ENCODE results near the gene ZFP36L2. TPM values are rescaled to one million over a fixed set of nuclear protein-coding genes. Genes with fewer than 3 reads are reported as not detected.

ZFP36L2 gene
- total RNA-seq, 1 donor from 2014 or later: 8.2 TPM

DNA sequence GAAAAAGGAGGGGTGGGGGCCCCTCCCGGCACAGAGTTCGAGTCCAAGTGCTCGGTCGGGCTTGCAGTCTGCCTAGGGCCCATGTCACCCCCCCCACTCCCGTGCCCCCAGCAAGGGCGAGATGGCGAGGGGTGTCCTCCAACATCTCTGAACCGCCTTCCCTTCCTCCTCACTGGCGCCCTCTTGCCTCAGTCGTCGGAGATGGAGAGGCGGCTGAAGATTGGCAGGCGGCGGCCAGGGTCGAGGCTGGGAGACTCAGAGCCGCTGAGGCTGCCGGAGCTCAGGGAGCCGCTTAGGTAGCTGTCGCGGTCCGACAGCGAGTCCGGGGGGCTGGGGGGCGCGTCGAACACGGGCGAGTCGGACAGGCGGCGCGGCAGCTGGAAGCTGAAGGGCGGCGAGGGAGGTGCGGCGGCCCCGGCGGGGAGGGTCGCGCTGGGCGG, 2.3 kb downstream of the ZFP36L2 start:
- DNase-seq (ENCODE audit: low read depth) (peak; percentile 10), FAIRE-seq (no peak)
- Histone ChIP-seq H3K27me3 (ENCODE audit: control insufficient read depth, insufficient read depth, low read length) (no peaks in the 10 kb centered on the region), H3K4me3 (ENCODE audit: low read depth, low read length) (peak overlapping the region; percentile 92), H3K36me3 (ENCODE audit: control insufficient read depth, insufficient read depth, low read length) (peaks cover 6% of the 10 kb centered on the region)
- TF ChIP-seq, protein P1, sequence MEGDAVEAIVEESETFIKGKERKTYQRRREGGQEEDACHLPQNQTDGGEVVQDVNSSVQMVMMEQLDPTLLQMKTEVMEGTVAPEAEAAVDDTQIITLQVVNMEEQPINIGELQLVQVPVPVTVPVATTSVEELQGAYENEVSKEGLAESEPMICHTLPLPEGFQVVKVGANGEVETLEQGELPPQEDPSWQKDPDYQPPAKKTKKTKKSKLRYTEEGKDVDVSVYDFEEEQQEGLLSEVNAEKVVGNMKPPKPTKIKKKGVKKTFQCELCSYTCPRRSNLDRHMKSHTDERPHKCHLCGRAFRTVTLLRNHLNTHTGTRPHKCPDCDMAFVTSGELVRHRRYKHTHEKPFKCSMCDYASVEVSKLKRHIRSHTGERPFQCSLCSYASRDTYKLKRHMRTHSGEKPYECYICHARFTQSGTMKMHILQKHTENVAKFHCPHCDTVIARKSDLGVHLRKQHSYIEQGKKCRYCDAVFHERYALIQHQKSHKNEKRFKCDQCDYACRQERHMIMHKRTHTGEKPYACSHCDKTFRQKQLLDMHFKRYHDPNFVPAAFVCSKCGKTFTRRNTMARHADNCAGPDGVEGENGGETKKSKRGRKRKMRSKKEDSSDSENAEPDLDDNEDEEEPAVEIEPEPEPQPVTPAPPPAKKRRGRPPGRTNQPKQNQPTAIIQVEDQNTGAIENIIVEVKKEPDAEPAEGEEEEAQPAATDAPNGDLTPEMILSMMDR (IDR thresholded peaks at IDR 0.05; ENCODE audit: insufficient read depth, low read length, severe bottlenecking): peak; percentile 47

DNA sequence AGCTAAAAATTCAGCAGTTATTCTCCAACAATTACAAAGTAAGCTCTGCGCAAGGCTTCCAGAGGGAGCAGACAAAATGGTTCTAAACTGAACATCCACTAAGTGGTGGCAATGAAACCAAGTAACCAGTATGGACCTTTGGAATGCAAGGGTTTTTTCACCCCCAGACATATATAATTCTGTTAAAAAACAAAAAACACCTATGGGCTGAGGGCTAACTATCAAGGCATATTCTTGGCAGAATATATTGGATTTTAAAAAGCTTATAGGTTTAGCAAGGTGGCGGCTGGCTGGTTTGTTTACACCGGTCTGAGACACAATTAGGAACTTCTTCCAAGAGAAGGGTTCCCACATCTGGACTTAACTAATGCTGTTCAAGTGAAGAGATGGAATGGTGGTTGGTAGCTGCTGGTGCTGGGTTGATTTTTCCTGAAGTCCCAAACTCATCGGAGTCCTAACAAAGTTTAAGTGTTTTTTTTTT, 2.8 kb downstream of the ZFP36L2 start:
- H3K4me3 ChIP-seq (ENCODE audit: low read depth, low read length): peak overlapping the region; percentile 92
- TF ChIP-seq, protein P1 (IDR thresholded peaks at IDR 0.05; ENCODE audit: insufficient read depth, low read length, severe bottlenecking): no peak
- no peaks in the 10 kb centered on the region for H3K27me3 ChIP-seq (ENCODE audit: control insufficient read depth, insufficient read depth, low read length)
- DNase-seq (ENCODE audit: low read depth): peak; percentile 12
- FAIRE-seq: no peak
- peaks cover 6% of the 10 kb centered on the region for H3K36me3 ChIP-seq (ENCODE audit: control insufficient read depth, insufficient read depth, low read length)

DNA sequence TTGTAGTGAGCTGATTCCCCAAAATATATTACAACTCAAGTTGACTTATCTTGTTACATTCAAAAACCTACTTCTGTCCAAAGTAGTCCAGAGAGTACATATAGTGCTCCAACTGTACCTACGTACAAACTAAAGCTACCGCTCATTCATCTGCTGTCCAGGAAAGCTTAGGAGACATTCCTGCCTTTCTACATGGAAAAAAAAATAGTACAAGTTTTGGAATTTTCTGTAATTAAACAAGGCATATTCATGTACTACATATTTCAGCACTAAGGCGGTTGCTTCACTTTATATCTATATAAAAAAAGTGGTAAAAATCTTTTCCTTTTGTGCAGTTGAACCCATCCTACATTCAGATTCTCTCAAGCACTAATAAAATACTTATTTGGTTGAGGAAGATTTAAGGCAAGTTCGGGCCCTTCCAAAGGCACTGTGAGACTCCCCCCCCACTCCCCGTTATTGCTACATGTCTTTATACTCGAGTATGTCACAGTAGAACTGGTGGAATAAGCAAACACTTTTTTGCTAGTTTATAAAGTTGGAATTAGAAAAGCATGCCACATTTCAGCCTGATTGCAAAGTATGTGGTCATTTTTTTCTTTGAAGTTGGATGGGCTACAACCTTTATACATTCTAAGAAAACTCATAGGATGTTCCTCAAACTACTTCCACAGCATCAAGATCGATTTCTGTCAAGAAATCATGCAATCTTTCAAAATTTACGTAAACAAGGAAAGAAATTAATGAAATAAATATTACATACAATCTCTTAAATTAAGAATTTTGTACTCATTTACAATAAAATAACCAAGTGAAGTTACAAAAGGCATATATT, 3.7 kb downstream of the ZFP36L2 start:
- peaks cover 6% of the 10 kb centered on the region for H3K36me3 ChIP-seq (ENCODE audit: control insufficient read depth, insufficient read depth, low read length)
- peak overlapping the region; percentile 92 for H3K4me3 ChIP-seq (ENCODE audit: low read depth, low read length)
- peak; percentile 59 for DNase-seq (ENCODE audit: low read depth)
- TF ChIP-seq, protein P1 (IDR thresholded peaks at IDR 0.05; ENCODE audit: insufficient read depth, low read length, severe bottlenecking): no peak
- FAIRE-seq: no peak
- H3K27me3 ChIP-seq (ENCODE audit: control insufficient read depth, insufficient read depth, low read length): no peaks in the 10 kb centered on the region

DNA sequence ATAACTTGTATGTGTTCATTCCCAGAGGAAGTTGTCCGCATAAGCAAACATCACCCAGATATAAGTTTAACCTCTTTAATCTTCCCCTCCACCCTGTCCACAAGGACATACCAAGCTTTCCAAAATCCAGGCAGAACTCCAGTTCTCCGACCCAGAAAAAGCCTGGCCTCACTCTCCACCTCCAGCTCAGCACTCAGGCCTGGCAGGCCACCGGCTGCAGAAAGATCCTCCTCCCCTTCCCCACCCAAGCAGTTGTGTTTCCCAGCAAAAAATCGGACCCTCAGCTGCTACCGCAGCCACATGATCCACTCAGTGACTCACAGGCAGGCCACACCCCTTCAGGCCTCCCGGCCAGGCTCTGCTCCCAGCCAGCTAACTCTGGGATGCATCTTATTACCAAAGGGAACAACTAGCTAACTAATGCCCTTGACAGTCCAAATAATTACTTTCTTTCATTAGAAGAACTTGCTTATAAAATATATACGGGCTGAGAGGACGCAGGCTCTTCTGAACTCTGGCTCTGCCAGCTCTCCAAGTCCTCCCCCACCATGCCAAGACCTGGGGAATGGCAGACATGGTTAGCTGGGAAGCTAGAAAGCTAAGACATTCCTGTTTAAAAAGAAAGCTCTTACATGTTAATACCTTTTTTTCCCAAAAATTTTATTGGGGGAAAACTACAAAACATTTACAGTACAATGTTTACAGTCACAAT, 4.5 kb downstream of the ZFP36L2 start:
- TF ChIP-seq, protein P1 (IDR thresholded peaks at IDR 0.05; ENCODE audit: insufficient read depth, low read length, severe bottlenecking): no peak
- Histone ChIP-seq H3K27me3 (ENCODE audit: control insufficient read depth, insufficient read depth, low read length) (no peaks in the 10 kb centered on the region), H3K36me3 (ENCODE audit: control insufficient read depth, insufficient read depth, low read length) (peaks cover 6% of the 10 kb centered on the region), H3K4me3 (ENCODE audit: low read depth, low read length) (peak overlapping the region; percentile 92)
- FAIRE-seq: no peak
- peak; percentile 89 for DNase-seq (ENCODE audit: low read depth)

DNA sequence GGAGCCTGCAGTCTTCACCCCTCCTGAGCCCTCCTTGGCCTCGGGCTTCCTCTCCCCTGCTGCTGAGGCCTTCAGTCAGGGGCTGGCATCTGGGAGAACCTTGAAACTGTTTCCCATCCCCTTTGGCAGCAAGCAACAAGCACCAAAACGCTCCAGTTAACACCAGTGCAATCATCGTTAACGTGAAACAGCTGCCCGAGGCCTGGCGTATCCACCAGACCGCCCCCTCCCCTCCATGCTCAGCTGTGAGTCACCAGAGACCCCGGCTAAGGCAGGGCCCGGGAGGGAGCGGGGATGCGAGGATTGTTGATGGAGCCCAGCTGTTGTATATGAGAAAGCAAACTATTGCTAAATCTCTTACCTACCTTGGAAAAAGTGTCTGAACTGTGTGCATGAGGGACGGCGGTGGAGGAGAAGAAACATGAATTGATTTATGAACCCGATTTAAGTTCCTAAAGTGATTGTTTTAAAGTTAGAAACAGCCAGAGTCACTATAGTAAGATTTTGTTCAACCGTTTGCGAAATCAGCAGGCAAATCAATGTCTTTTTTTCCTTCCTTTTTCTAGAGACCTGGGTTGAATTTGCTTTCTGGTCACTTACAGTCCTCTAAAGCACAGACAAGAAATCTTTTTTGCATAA, 5.2 kb downstream of the ZFP36L2 start:
- TF ChIP-seq, protein P1 (IDR thresholded peaks at IDR 0.05; ENCODE audit: insufficient read depth, low read length, severe bottlenecking): no peak
- DNase-seq (ENCODE audit: low read depth) (peak; percentile 61), FAIRE-seq (no peak)

More for the DNA sequence above, 5.2 kb downstream of the ZFP36L2 start:
- H3K4me3 ChIP-seq (ENCODE audit: low read depth, low read length): peak overlapping the region; percentile 92
- no peaks in the 10 kb centered on the region for H3K27me3 ChIP-seq (ENCODE audit: control insufficient read depth, insufficient read depth, low read length)
- peaks cover 6% of the 10 kb centered on the region for H3K36me3 ChIP-seq (ENCODE audit: control insufficient read depth, insufficient read depth, low read length)

All from bronchial epithelial cell (primary cell).